Effector CD4-positive, alpha-beta T cell (primary cell): ENCODE results near the gene TELO2.

Source experiments
- DNase-seq: peaks from one replicate; pipeline ENCODE4 v3.0.0-alpha.2; 2020
- total RNA-seq: gene quantifications from one replicate; lab custom pipeline; 2026; lab: John Stamatoyannopoulos, UW

The TELO2 gene
- 58.0 reads per million, percentile 71 among the genes with 10 or more reads in this experiment for total RNA-seq

DNA sequence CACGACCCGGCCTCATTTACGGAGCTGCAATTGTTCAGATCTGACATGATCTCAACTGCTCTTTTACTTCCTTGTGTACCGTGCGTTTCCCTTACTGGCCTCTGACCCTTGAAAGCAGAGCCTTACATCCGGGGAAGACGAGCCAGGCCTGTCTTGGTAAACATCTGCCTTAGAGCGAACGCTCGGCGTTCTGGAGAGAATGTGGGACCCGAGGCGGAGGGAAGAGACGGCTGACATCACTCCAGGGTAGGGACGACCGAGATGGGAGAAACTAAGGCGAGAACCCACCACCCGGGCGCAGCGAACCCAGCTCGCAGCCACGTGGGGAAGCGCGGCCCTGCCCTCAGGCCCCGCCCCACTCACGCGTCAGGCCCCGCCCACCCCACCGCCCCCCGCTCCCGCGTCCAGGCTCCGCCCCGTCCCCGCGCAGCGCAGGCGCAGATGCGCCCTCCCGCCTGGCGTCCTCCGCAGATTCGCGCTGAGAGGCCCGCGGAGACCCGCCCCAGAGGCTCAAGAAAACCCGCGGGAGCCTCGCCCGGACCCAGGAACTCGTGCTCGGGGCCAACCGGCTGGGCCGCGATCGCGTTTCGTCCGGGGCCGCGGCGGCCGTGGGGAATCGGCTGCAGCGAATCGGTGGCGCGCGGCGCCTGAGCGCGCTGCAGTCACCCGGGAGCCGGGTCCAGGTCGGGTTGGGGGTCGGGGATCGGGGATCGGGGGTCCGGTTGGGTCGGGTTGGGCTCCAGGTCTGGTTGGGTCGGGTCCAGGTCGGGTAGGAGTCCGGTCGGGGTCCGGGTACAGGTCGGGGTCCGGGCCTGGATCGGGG is at the start of gene TELO2:
Gene TELO2 (plus strand): TSS at position 438 of the 823 bp plus-strand sequence. CDS start 922 bp downstream, outside the sequence.
- DNase-seq, result peak; percentile 81

DNA sequence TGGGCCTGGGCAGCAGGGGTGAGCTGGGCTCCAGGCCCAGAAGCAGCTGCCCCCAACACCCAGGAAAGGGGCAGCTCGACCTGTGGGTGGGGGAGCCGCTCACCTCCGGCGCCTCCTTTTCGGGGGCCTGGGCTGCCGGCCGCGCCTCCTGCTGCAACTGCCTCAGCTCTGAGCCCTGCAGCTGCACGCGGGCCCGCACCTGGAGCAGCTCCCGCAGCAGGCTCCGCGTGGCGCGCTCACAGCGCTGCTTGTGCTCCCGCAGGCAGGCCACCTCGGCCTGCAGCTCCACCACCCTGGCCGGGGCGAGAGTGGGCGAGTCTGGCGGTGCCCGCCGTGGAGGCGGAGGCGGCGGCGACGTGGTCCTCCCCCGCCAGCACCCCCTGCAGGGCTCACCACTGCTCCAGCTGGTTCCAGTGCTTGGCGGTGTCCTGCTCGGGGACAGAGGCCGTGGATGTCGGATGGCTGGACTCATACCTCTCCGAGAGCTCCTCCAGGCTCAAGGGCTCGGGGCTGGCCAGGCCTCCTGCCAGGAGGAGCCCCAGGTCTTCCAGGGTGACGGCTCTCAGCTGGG is 49.7 kb upstream of the TELO2 start:
- no peak for DNase-seq

DNA sequence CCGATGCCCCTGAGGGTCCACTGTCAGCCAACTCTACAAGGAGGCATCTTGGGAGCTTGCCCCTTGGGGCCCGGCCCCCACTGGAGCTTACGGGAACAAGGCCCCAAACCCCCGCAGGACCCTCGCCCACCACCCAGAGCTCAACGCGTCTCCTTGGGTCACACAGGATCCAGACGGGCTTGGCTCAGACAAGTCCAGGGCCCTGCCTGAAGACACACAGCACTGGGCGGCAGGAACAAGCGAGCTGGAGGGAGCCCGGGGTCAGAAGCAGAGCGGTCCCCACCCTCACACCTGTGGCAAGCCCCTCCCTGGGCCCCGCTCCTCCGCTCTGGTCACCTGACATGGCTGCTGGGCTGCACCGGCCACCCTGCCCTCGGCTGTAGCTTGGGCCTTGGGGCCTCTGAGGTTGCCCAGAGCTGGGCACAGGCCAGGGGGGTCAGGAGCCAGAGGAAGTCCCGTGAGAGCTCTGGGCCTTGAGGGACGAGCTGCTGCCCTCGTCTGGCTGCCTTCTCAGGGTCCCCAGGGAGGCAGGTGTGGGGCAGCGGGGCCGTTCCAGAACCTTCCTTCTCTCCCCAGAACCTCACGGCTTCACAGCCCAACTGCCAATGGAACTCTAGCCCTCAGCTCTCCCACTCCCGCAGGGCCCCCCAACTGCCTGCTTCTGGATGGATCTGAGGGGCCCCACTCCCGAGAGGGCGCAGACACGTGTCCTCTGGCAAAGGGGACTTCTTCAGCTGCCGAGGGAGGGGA is 49.0 kb upstream of the TELO2 start, which contains the start of gene CCDC154:
Gene CCDC154 (minus strand): TSS at position 577 of the 750 bp plus-strand sequence. CDS start 234 bp downstream, at position 343.
- no peak for DNase-seq

DNA sequence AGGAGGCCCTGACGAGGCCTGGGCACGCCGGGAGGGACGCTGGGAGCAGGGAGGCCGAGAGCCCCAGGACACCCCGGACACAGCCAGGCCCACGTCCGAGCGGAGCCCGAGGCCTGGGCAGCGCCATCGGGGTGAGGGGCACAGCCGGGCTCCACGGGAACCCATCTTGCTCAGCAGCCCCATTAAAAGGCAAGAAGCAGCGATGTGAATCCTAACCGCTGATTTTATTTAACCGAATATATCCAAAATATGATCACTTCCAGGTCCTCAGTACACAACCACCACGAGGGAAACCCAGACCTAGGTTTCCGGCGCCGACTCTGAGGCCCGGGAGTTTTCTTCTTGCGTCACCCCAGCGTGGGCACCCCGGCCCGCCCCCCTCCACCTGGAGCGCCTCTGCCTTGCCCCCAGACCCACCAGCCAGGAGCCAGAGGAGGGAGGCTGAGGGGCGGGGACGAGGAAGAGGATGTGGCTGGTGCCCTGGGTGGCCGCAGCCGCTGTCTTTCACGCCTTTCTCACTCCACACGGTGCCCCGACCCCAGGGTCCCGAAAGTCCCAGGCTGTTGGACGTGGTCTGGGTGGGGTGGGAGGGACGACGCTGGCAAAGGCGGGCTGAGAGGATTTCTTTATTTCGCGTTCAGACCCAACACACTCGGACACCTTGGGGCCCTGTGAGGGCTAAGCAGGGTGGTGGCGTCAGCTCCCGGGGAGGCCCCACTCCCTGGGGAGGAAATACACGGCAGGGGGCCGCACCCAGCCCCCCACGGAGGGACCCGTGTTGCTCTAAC is 48.2 kb upstream of the TELO2 start:
- DNase-seq, result no peak

DNA sequence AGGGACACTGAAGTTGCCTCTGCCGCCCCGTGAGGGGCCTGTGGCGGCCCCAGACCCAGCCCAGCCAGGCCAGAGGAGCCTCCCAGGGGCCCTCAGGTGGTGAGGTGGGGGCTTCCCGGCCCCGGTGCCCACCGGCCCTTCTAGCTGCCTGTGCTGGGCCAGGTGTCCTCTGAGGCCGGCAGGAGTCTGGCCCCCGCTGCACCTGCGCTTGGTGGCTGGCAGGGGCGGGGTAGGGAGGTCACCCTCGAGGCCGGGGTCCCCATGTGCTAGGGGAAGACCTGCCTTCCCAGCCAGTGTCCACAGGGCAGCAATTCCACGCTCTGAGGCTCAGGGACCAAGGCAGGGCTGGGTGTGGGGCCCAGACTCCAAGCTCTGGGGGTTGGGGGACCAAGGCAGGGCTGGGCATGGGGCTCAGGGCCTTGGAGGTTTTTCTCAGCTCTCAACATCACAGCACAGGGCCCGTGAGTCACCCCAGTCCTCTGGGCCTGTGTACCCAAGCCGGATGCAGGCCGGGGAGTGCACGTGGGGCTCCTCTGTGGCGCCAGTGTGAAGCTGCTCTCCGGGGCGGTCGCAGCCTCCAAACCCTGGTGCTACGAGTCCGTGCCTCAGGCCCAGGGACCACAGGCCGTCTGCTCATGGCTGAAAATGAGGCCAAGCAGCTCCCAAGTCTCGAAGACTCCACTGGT is 47.5 kb upstream of the TELO2 start:
- no peak for DNase-seq

DNA sequence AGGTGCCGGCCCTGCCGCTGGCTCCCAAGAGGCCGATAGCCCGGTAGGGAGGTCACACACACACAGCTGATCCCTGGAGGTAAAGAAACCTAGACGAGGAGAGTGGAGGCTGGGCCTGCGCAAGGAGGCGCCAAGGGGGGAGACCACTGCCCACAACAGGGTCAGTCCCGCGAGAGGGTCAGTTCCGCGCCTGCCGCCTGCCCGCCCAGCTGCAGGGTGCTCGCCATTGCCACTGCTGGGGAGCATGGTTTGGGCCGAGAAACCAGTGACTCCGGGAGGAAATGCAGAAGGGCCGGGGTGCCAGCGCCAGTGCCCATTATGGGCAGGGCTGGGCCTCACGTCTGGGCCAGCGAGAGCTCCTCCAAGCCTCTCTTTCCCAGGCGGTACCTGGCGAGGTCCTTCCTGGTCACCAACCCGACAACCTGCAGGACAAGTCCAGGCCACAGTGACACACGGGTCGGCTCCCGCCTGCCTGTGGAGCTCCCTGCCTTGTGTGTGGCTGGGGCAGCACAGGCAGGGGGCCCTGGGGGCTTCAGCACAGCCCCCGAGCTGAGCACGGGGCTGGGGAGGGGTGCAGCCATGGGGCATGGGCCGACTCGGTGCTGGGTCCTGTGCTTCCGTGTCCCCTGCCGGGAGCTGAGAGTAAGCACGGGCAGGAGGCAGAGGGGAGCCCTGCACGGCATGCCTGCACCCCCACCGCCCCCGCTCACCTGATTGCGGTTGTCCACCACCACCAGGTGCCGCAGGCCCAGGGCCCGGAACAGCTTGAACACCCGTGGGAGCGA is 46.7 kb upstream of the TELO2 start:
- DNase-seq, result no peak

DNA sequence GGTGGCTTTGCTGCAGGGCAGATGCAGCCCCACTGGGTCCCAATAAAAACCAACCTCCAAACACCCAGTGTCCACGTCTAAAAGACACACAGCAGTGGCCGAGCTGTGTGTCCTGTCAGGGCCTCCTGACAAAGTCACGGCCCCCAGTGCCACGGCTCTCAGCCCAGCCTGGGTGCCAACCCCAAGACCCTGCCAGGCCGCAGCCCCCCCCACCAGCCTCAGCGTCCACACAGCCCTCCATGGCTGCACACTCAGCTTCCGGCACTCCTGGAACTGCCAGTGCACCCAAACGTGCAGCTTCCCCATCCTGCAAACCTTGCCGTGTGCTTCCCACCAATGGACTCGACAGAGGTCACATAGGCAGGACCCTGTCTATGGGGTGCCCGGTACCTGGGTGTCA is 45.2 kb upstream of the TELO2 start:
- no peak for DNase-seq

DNA sequence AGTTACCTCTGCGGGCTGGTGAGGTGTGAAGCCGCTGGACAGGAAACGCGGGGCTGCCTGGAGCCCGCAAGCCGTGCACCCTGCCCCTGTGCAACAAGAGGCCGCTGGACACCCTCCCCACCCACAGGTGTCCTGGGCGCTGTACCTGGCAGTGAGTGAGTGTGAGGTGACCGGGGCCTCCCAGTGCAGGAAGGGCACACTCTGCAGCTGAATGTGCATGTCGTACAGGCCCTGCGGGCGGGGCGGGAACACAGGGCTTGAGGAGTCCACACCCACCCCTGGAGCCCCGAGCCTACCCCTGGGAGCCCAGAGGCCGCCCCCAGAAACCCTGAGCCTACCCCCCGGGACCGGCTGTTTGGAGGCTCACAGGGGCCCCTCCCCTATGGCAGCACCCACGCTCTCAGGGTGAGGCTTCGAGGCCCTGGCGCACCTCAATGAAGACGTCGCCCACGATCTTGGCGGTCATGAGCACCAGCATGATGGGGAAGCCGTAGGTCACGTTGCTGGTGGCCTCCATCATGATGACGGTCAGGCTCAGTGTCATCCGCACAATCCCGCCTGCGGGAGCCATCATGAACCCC is 44.5 kb upstream of the TELO2 start:
- no peak for DNase-seq

DNA sequence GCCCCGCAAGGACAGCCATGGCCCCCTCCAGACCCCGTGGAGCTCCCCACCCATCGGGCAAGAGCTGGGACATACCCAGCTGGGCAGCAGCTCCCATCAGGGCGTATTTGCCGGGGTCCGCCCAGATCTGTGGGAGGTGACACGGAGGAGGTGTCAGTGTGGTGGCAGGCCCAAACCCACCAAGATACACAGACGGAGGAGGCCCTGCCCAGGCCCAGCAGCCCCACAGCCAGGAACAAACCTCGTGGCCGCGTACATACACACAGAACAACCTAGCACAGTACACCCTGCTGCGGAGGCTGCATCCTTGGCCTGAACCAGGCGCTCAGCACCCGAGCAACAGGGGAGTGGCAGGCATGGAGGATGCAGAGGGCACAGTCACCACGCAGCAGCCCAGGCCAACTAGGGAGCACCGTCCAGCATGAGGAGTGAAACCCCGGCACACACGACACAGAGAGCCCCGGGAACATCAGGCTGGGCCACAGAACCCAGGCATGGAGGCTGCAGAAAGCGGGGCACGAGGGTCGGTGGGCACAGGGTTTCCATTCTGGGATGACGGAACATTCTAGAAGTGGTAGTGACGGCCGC is 43.9 kb upstream of the TELO2 start:
- no peak for DNase-seq

DNA sequence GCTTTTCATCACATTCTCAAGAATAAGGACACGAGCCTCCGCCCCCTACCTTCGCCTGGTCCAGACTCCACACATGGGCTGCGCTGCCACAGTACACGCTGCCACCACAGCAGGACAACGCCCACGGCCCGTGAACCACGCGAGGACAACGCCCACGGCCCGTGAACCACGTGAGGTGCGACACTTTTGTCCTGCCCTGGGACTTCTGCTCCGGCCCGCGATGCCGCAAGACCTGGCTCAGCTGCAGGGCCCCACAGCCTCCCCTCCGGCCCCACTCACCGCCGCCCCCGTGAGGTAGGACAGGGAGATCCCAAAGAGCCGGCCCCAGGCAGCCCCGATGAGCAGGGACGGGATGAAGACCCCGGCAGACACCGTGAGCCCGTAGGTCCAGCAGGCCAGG is 42.9 kb upstream of the TELO2 start:
- DNase-seq, result no peak

DNA sequence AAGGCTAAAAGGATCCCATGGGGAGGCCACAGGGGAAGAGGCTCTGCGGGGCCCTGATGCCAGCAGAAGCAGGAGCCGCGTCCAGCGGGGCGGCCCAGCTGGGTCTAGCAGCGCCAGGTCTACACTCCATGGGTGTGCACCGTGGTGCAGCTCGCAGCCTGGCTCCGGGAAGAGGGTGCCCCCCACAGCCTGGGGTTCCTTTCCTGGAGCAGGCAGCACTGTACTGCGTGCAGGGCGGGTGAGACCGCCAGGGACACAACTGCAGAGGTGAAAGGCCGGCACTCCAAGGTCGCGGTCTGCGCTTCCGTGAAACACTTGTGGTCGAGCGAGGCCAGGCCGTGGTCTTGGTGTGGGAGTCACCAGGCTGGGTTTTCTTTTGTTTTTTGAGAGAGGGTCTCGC is 42.3 kb upstream of the TELO2 start:
- no peak for DNase-seq

DNA sequence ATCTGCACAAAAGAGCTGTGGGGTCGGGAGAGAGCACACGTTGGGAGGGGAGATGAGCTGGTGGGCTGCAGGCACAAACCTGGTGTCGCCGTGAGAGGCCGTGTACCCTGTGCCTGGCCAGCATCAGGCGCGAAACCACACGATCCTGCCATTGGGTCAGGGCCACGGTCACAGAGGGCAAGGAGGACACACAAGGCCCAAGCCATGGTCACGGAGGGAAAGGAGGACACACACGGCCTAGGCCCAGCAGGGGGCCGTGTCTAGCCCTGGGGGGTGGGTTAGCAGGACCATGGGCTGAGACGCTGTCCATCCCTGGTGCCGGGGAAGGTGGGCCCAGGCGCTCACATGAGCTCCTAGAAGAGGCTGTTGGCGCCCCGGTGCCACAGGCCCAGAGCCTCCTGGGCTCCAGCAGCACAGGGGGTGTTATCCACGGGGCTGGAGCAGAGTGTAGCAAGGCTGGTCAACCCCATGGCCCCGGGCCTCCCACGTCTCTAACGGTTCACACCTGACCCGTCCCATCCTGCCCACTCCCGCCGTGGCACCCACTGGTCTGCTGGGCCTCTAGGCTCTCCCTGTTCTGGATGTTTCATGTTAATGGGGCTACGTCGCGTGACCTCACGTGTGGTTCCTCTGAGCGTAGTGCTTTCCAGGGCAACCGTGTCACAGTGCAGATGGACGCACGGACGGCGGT is 41.3 kb upstream of the TELO2 start:
- DNase-seq, result no peak

DNA sequence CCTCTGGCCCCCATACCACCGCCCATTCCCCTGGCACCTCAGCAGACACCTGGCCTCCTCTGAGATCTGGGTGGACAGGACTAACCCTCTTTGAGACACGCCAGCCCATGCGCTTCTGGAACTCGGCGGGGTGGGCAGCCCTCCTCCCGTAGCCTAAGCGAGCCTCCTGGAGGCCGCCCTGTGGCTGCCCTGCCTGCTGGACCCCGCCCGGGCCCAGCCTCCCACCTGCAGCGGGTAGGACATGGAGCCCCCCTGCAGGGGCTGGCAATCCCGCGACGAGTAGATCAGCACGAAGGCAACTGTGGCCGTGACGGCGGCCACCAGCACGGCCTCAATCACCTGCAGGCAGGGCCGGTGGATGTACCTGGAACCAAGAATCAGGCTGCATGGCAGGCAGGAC is 40.6 kb upstream of the TELO2 start:
- DNase-seq, result no peak

DNA sequence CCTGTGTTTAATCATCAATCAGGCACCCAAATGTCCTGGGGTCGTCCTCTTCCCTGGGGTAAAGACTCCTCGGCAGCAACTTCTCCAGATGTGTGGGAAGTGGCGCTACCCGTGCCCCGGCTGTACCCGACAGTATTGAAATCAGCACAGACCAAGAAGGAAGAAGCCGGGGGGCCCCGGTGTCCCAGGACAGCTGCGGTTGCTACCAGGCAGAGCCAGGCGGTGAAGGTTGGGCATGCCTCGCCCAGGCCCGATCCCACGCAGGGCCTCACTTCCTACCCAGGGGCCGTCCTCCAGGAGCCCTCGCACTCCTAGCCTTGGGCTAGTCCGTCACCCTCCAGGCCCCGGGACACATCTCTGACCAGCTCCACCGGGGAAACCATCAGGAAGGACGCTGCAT is 39.8 kb upstream of the TELO2 start:
- no peak for DNase-seq

DNA sequence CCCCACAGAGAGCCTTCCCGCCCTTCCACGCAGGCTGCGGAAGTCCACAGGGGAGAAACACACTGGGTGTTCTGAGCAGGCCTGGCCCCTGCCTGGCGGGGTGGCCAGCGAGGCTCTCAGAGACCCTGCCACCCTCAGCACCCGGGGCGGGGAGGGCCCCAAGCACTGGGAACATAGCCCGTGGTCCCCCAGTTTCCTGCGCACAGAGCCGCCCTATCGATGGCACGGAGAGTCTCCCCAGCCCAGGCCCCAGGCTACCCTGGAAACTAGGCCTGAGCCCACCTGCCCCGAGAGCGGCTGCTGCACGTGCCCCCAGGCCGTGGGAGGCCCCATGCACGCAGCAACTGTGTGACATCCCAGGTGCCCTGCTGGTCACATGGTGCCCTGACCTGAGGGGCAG is 38.6 kb upstream of the TELO2 start:
- DNase-seq, result no peak

DNA sequence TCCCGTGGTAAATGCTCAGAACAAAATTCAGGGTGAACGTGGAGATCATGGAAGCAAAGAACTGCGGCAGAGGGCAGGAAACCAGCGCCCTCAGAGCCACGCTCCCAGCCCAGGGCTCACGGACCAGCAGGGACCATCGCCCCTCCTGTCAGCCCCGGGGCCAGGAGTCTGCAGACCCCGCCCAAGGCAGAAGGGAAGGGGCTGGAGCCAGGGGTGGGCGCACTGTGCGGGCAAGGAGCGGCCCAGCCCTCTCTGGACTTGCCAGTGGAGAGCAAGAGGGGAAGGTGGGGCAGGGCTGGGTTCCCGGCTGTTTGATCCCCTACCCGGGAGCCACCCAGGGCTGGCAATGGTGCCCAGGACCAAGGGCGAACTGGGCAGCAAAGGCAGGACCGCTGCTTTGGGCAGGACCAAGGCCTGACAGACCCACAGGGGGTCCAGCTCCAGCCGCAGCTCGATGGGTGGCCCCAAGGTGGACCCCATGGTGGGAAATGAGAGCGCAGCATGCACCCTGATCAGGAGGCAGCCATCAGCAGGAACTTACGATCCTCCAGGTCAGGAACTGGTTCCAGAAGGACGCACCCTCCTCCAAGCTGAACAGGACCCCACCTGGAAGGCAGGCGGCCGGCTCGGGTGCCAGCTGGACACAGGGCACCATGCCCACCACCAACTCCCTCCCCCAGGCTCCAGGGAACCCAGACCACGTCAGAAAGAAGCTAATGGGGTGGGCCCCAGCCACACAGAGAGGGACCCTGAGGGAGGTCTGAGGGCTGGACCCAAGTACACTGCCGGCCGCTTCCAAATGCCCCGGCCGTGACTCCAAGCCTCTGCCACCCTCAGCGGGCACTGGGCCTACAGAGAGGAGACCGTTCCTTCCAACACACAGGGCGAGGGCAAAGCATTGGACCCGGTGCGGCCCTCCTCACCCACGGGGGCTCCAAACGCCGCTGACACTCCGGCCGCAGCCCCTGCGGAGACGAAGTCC is 37.7 kb upstream of the TELO2 start:
- no peak for DNase-seq

DNA sequence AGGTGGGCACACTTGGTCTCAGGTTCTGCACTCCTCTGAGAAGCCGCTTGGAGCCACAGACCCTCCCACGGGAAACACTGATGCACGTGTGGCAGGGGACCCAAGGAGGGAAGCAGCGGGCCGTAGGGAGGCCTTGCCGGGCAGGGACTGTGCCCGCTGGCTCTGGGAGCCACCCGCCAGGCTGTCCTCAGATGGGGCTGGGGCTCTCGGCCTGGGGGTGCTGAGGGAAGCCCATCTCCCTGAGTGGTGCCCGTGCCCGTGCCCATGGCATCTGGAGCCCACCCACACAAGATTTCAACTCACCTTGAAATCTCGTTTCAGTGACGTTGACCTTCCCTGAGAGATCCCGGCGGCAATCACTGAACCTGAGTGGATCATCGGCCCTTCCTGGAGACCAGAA is 36.2 kb upstream of the TELO2 start:
- DNase-seq, result no peak

DNA sequence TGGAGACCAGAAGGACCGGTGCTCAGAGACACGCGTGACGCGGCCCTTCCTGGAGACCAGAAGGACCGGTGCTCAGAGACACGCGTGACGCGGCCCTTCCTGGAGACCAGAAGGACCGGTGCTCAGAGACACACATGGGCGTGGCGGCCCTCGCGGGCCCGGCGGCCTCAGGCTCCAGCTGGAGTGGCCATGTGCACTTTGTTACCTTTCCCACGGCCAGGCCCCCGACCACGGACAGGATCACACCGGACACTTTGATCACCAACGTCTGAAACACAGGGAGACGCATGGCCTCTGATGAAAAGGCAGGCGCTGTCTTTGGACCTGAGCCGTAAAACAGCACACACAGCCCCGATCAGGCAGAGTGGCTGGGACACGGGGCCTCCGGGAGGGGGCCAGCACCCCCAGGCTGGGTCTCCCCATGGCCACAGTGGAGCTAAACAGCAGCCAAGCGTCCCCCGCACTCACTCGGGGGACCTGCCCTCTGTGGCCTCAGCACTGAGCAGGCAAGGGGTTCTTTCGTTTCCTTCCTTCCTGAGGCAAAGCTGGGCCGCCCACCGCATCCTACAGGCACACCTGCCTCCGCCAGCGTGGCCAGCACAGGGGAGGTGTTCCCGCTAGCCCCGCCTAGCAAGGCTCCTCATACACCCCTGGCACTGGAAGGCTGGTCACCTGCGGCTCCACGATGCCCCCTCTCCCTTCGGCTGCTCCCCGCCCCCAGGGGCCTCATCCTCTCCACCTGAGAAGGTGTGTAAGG is 35.5 kb upstream of the TELO2 start:
- DNase-seq, result no peak
